Astrocyte (in vitro differentiated cells and primary cell): ENCODE measurements around the gene MRNIP. TPM values are rescaled to one million over a fixed set of nuclear protein-coding genes. Genes with fewer than 3 reads are reported as not detected.
A peak's percentile ranks its signal among the peaks of the same experiment; 100 is the strongest.

Source experiments
- DNase-seq: peaks from one replicate; pipeline ENCODE4 v3.0.0-alpha.2; 2010; ENCODE audit warnings: low read depth
- FAIRE-seq: peaks from 2 replicates; lab custom pipeline; 2011; peaks lifted over from hg19 to GRCh38; lab: Jason Lieb, UNC
- H2AFZ ChIP-seq: 2 replicates; pipeline ENCODE4 v1.6.0; 2012; ENCODE audit warnings: low read depth, low read length, inconsistent platforms
- H3K27ac ChIP-seq: 2 replicates; pipeline ENCODE4 v1.5.1; 2011; ENCODE audit warnings: low read depth, low read length, inconsistent platforms
- H3K27me3 ChIP-seq: 2 replicates; pipeline ENCODE4 v1.6.0; 2011; ENCODE audit warnings: low read length, inconsistent platforms; ENCODE audit not compliant: insufficient read depth
- H3K36me3 ChIP-seq: 2 replicates; pipeline ENCODE4 v1.5.1; 2011; ENCODE audit warnings: low read length, inconsistent platforms; ENCODE audit not compliant: insufficient read depth
- H3K4me1 ChIP-seq: 2 replicates; pipeline ENCODE4 v1.5.1; 2011; ENCODE audit warnings: low read length, inconsistent platforms; ENCODE audit not compliant: insufficient read depth
- H3K4me2 ChIP-seq: 2 replicates; pipeline ENCODE4 v1.6.0; 2012; ENCODE audit warnings: low read length, inconsistent platforms
- H3K4me3 ChIP-seq: 2 replicates; pipeline ENCODE4 v1.5.1; 2011; ENCODE audit warnings: low read depth, mild to moderate bottlenecking, low read length, inconsistent platforms; ENCODE audit not compliant: insufficient read depth
- H3K79me2 ChIP-seq: 2 replicates; pipeline ENCODE4 v1.6.0; 2012; ENCODE audit warnings: mild to moderate bottlenecking, low read length, inconsistent platforms; ENCODE audit not compliant: insufficient read depth
- H3K9ac ChIP-seq: 2 replicates; pipeline ENCODE4 v1.6.0; 2012; ENCODE audit warnings: mild to moderate bottlenecking, low read length, inconsistent platforms
- H3K9me3 ChIP-seq: 2 replicates; pipeline ENCODE4 v1.5.1; 2012; ENCODE audit warnings: low read depth, mild to moderate bottlenecking, low read length, inconsistent platforms; ENCODE audit not compliant: insufficient read depth
- H4K20me1 ChIP-seq: 2 replicates; pipeline ENCODE4 v1.6.0; 2012; ENCODE audit warnings: low read length, inconsistent platforms; ENCODE audit not compliant: insufficient read depth
- H3K27ac Mint-ChIP-seq: one replicate; pipeline ENCODE4 v1.8.0; 2021; ENCODE audit warnings: mild to moderate bottlenecking, mixed read lengths; ENCODE audit not compliant: unreplicated experiment
- H3K27me3 Mint-ChIP-seq: one replicate; pipeline ENCODE4 v1.8.0; 2021; ENCODE audit warnings: low read depth, mixed read lengths; ENCODE audit not compliant: unreplicated experiment
- H3K36me3 Mint-ChIP-seq: one replicate; pipeline ENCODE4 v1.8.0; 2021; ENCODE audit warnings: low read depth, mixed read lengths; ENCODE audit not compliant: unreplicated experiment
- H3K4me1 Mint-ChIP-seq: one replicate; pipeline ENCODE4 v1.8.0; 2021; ENCODE audit warnings: low read depth, mixed read lengths; ENCODE audit not compliant: unreplicated experiment
- H3K4me3 Mint-ChIP-seq: one replicate; pipeline ENCODE4 v1.8.0; 2021; ENCODE audit warnings: mild to moderate bottlenecking, moderate library complexity, mixed read lengths; ENCODE audit not compliant: unreplicated experiment
- H3K9me3 Mint-ChIP-seq: one replicate; pipeline ENCODE4 v1.8.0; 2021; ENCODE audit warnings: mild to moderate bottlenecking, mixed read lengths; ENCODE audit not compliant: unreplicated experiment
- EZH2 ChIP-seq: IDR thresholded peaks from 2 replicates; pipeline ENCODE4 v1.6.1; 2012; ENCODE audit warnings: mild to moderate bottlenecking, low read length, inconsistent platforms; ENCODE audit not compliant: insufficient read depth
- microRNA-seq: library from miRNA; unstranded; fragments of <30 nt; microRNA quantifications from one replicate; pipeline ENCODE4 v1.2.0, GENCODE V29; 2020
- total RNA-seq: library from RNA; stranded (reverse); gene quantifications from 2 replicates; pipeline ENCODE4 v1.2.1, GENCODE V29; 2021
- TF ChIP-seq, protein P1 (sequence below): IDR thresholded peaks from 2 replicates; pipeline ENCODE4 v1.5.1; 2011; ENCODE audit warnings: low read depth, mild to moderate bottlenecking, inconsistent platforms, low read length, moderate library complexity; ENCODE audit not compliant: insufficient read depth

MRNIP gene
- total RNA-seq, 1 donor from 2014 or later: 20.7 TPM

GRCh38 chr5:179788193-179788854, 70.3 kb downstream of the MRNIP start:
- no peak overlapping the region for H3K4me2 ChIP-seq
- no peak for FAIRE-seq
- no peak overlapping the region for H3K27ac ChIP-seq
- H3K27me3 ChIP-seq: no peaks in the 10 kb centered on the region
- DNase-seq: no peak
- H3K4me3 ChIP-seq: no peak overlapping the region
- Mint-ChIP-seq H3K9me3 (no peaks in the 10 kb centered on the region), H3K27me3 (no peaks in the 10 kb centered on the region), H3K27ac (no peak overlapping the region), H3K4me1 (no peaks in the 10 kb centered on the region), H3K4me3 (no peak overlapping the region), H3K36me3 (no peaks in the 10 kb centered on the region)
- no peaks in the 10 kb centered on the region for H4K20me1 ChIP-seq
- no peaks in the 10 kb centered on the region for H3K36me3 ChIP-seq
- TF ChIP-seq, protein P1, sequence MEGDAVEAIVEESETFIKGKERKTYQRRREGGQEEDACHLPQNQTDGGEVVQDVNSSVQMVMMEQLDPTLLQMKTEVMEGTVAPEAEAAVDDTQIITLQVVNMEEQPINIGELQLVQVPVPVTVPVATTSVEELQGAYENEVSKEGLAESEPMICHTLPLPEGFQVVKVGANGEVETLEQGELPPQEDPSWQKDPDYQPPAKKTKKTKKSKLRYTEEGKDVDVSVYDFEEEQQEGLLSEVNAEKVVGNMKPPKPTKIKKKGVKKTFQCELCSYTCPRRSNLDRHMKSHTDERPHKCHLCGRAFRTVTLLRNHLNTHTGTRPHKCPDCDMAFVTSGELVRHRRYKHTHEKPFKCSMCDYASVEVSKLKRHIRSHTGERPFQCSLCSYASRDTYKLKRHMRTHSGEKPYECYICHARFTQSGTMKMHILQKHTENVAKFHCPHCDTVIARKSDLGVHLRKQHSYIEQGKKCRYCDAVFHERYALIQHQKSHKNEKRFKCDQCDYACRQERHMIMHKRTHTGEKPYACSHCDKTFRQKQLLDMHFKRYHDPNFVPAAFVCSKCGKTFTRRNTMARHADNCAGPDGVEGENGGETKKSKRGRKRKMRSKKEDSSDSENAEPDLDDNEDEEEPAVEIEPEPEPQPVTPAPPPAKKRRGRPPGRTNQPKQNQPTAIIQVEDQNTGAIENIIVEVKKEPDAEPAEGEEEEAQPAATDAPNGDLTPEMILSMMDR: no peak
- TF ChIP-seq EZH2: no peak
- H2AFZ ChIP-seq: no peak overlapping the region
- H3K9ac ChIP-seq: no peak overlapping the region
- H3K9me3 ChIP-seq: no peaks in the 10 kb centered on the region
- H3K4me1 ChIP-seq: peaks cover 2% of the 10 kb centered on the region
- no peaks in the 10 kb centered on the region for H3K79me2 ChIP-seq

Small RNA genes lying within 50 kb of the gene (microRNA-seq; reads per million reads assigned to microRNA genes)
- gene MIR1229: 61.0 reads per million, percentile 60 among the genes with 10 or more reads in this experiment

Other genes starting within 250 kb of the MRNIP start
- 349 and 458 TPM in 2 replicates for gene HNRNPH1, start 235.1 kb downstream of the MRNIP start, total RNA-seq
- not detected in 2 replicates for gene CBY3, start 177.8 kb downstream of the MRNIP start, total RNA-seq
- 792 and 828 TPM in 2 replicates for gene CANX, start 159.8 kb downstream of the MRNIP start, total RNA-seq
- 24.7 and 26.0 TPM in 2 replicates for gene MAML1, start 126.0 kb downstream of the MRNIP start, total RNA-seq
- gene LTC4S, start 64.8 kb downstream of the MRNIP start, total RNA-seq: 1.2 and 1.3 TPM in 2 replicates
- 179 and 193 TPM in 2 replicates for gene MGAT4B, start 52.0 kb downstream of the MRNIP start, total RNA-seq
- gene SQSTM1, start 37.9 kb downstream of the MRNIP start, total RNA-seq: 215 and 262 TPM in 2 replicates
- gene TBC1D9B, start 49.1 kb upstream of the MRNIP start, total RNA-seq: 85.1 and 89.9 TPM in 2 replicates
- gene RNF130, start 212.9 kb upstream of the MRNIP start, total RNA-seq: 28.7 and 29.8 TPM in 2 replicates